ENCODE data around the gene RIC1. TPM values are rescaled to one million over a fixed set of nuclear protein-coding genes. Genes with fewer than 3 reads are reported as not detected.

The RIC1 gene
- total and polyA plus RNA-seq, 2 of the 13 experiments (the other 11 are each of a cell fraction or from before 2014, with no cell fraction given) = 18.2 to 19.0 TPM

DNA sequence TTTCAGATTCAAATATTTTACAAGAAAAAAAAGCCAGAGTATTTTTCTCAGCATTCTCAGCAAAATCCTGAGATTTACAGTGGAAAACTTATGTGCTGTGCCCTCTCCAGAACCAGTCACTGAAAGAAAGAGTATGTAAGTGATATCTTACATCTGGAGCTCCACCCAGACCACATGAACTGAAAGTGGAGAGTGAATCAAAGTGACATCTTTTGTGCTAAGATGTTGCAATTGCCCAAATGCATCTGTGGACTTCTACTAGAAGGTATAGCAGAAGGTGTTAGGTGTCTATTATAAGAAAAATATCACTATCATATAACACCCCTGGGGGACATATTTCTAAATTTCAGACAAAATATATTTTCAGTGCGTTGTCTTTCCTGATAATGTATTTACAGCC, 49.0 kb upstream of the RIC1 start:
- in situ Hi-C loops (cut with HindIII; ENCODE audit: extremely low pct_ligation_motif_present, low pct_unique_long_range_greater_than_20kb) = loop anchor here (25.0 kb wide), 1 partner anchor 818 kb away; no protein-coding TSS in a partner anchor
- H3K79me2 ChIP-seq (ENCODE audit: insufficient read depth, low read length) = no peaks in the 10 kb centered on the region
- H3K4me3 ChIP-seq (replicated peaks in 1 of 3; ENCODE audit: insufficient read depth in 1 of 3, low read depth in 2 of 3, low read length in 3 of 3) = no peak overlapping the region
- no peaks in the 10 kb centered on the region for H3K4me1 ChIP-seq (ENCODE audit: insufficient read depth, low read length)
- DNase-seq (ENCODE audit: low spot score) (no peak), ATAC-seq (no peak), FAIRE-seq (no peak)
- no peaks in the 10 kb centered on the region for H4K20me1 ChIP-seq (ENCODE audit: insufficient read depth, low read length)
- H3K27me3 ChIP-seq (ENCODE audit: control insufficient read depth in 1 of 2, insufficient read depth in 2 of 2, low read length in 2 of 2) = no peaks in the 10 kb centered on the region
- H3K9ac ChIP-seq (ENCODE audit: insufficient read depth, low read depth, low read length) = no peak overlapping the region
- no peak overlapping the region for H2AFZ ChIP-seq (ENCODE audit: low read length)
- no TSS peak for BruUV-seq (replicated peaks)
- WGBS (ENCODE audit: low lambda C conversion rate) = 64% methylated on average over 1 of the region's 1 CpG
- ChIA-PET CTCF (ENCODE audit: low intra/inter-chr PET ratio, low total read pairs) (no interaction called here), POLR2A (no interaction called here)
- no peaks in the 10 kb centered on the region for H3K36me3 ChIP-seq (replicated peaks in 1 of 2; ENCODE audit: control insufficient read depth in 1 of 2, insufficient read depth in 2 of 2, low read length in 2 of 2)
- intact Hi-C loops (cut with micrococcal nuclease; ENCODE audit: unreplicated experiment) = no loop called here
- no peak overlapping the region for H3K27ac ChIP-seq (ENCODE audit: extremely low read length, insufficient read depth, low read length)
- H3K4me2 ChIP-seq (ENCODE audit: low read depth, low read length) = no peak overlapping the region
- TF ChIP-seq AHDC1 (CRISPR knock-in tag; IDR thresholded peaks at IDR 0.05; ENCODE audit: borderline replicate concordance) = no peak
- no peak for TF ChIP-seq MAFG (CRISPR knock-in tag; IDR thresholded peaks at IDR 0.05)
- TF ChIP-seq SOX6 (IDR thresholded peaks at IDR 0.05) = no peak
- TF ChIP-seq SOX6 (CRISPR knock-in tag; IDR thresholded peaks at IDR 0.05) = no peak
- TF ChIP-seq, protein P1, sequence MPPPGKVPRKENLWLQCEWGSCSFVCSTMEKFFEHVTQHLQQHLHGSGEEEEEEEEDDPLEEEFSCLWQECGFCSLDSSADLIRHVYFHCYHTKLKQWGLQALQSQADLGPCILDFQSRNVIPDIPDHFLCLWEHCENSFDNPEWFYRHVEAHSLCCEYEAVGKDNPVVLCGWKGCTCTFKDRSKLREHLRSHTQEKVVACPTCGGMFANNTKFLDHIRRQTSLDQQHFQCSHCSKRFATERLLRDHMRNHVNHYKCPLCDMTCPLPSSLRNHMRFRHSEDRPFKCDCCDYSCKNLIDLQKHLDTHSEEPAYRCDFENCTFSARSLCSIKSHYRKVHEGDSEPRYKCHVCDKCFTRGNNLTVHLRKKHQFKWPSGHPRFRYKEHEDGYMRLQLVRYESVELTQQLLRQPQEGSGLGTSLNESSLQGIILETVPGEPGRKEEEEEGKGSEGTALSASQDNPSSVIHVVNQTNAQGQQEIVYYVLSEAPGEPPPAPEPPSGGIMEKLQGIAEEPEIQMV (CRISPR knock-in tag; IDR thresholded peaks at IDR 0.05; ENCODE audit: low read depth) = no peak
- no peak for TF ChIP-seq CREB3 (CRISPR knock-in tag; IDR thresholded peaks at IDR 0.05)
- no peak for TF ChIP-seq ZNF30 (CRISPR knock-in tag; IDR thresholded peaks at IDR 0.05)
- TF ChIP-seq ZNF878 (CRISPR knock-in tag; IDR thresholded peaks at IDR 0.05) = no peak
- TF ChIP-seq THRA (CRISPR knock-in tag; IDR thresholded peaks at IDR 0.05; ENCODE audit: borderline replicate concordance) = no peak
- TF ChIP-seq SRF (IDR thresholded peaks at IDR 0.05; ENCODE audit: low read depth, low read length) = no peak
- TF ChIP-seq RBM22 (optimal IDR thresholded peaks at IDR 0.05; ENCODE audit: low read length) = no peak
- TF ChIP-seq ZKSCAN8 (CRISPR knock-in tag; IDR thresholded peaks at IDR 0.05; ENCODE audit: borderline replicate concordance) = no peak
- no peak for TF ChIP-seq ZNF660 (CRISPR knock-in tag; IDR thresholded peaks at IDR 0.05; ENCODE audit: borderline replicate concordance, low read depth)
- TF ChIP-seq AGO2 (optimal IDR thresholded peaks at IDR 0.05; ENCODE audit: low read depth, low read length) = no peak
- TF ChIP-seq ZNF17 (CRISPR knock-in tag; IDR thresholded peaks at IDR 0.05) = no peak
- TF ChIP-seq MZF1 (CRISPR knock-in tag; IDR thresholded peaks at IDR 0.05; ENCODE audit: borderline replicate concordance) = no peak
- H3K9me3 ChIP-seq (ENCODE audit: low read length) = no peaks in the 10 kb centered on the region
